CD4-positive, alpha-beta T cell (primary cell): ENCODE measurements around the gene LECT2. TPM values are rescaled to one million over a fixed set of nuclear protein-coding genes. Genes with fewer than 3 reads are reported as not detected.

Experiments
- ATAC-seq: fragments of 200-7000 bp; cut with Tn5 transposase; one replicate; pipeline ENCODE4 v1.10.0; 2022; ENCODE audit warnings: mild to moderate bottlenecking; ENCODE audit not compliant: poor library complexity
- CTCF ChIA-PET: fragments of 350-600 bp; sonication (Branson Sonifier 250); formaldehyde crosslinking; loops from one replicate; lab custom pipeline; 2021; ENCODE audit warnings: antibody characterized with exemption, inconsistent platforms; lab: Charles Lee
- POLR2A ChIA-PET: fragments of 350-600 bp; sonication (Branson Sonifier 250); formaldehyde crosslinking; loops from one replicate; lab custom pipeline; 2021; ENCODE audit warnings: antibody characterized with exemption, inconsistent platforms; lab: Charles Lee
- DNase-seq, 14 experiments: peaks; one replicate each; pipeline ENCODE4 v3.0.0-alpha.2; 2013 to 2020; ENCODE audit warnings: mixed read lengths in 2 of 14
- H3K27ac ChIP-seq, 2 donors: one replicate each; pipeline versions ENCODE4 v1.5.1 to v1.7.0; 2013; ENCODE audit warnings: low read length in 2 of 2, low read depth in 1 of 2, mild to moderate bottlenecking in 1 of 2
- H3K27me3 ChIP-seq, 2 experiments: 1 replicate in 1 of 2; 2 replicates in 1 of 2; pipeline versions ENCODE4 v1.6.1 to v1.7.0; 2013; ENCODE audit warnings: low read length in 2 of 2, control low read depth in 1 of 2, mild to moderate bottlenecking in 1 of 2, moderate library complexity in 1 of 2; ENCODE audit not compliant: insufficient read depth in 2 of 2, control insufficient read depth in 1 of 2
- H3K36me3 ChIP-seq: one replicate; pipeline ENCODE4 v1.6.1; 2013; ENCODE audit warnings: low read length, control low read depth; ENCODE audit not compliant: insufficient read depth
- H3K4me1 ChIP-seq: one replicate; pipeline ENCODE4 v1.6.1; 2013; ENCODE audit warnings: low read length, control low read depth; ENCODE audit not compliant: insufficient read depth
- H3K4me3 ChIP-seq: one replicate; pipeline ENCODE4 v1.5.1; 2013; ENCODE audit warnings: mild to moderate bottlenecking, low read length, moderate library complexity
- H3K9me3 ChIP-seq, 2 experiments: 1 replicate in 1 of 2; 2 replicates in 1 of 2; pipeline versions ENCODE4 v1.6.1 to v1.7.0; 2013; ENCODE audit warnings: low read length in 2 of 2, mild to moderate bottlenecking in 2 of 2, control low read depth in 1 of 2, moderate library complexity in 1 of 2; ENCODE audit not compliant: control insufficient read depth in 1 of 2, insufficient read depth in 1 of 2
- H3K27ac Mint-ChIP-seq: one replicate; pipeline ENCODE4 v1.8.0; 2020; ENCODE audit warnings: mixed read lengths
- H3K27me3 Mint-ChIP-seq: one replicate; pipeline ENCODE4 v1.8.0; 2021; ENCODE audit warnings: mixed read lengths
- H3K36me3 Mint-ChIP-seq: one replicate; pipeline ENCODE4 v1.8.0; 2021; ENCODE audit warnings: low read depth, mixed read lengths
- H3K4me1 Mint-ChIP-seq: one replicate; pipeline ENCODE4 v1.8.0; 2021; ENCODE audit warnings: low read depth, mixed read lengths
- H3K4me3 Mint-ChIP-seq: one replicate; pipeline ENCODE4 v1.8.0; 2020; ENCODE audit warnings: mild to moderate bottlenecking, mixed read lengths
- H3K9me3 Mint-ChIP-seq: one replicate; pipeline ENCODE4 v1.8.0; 2020; ENCODE audit warnings: mixed read lengths
- CTCF ChIP-seq: fragments of 200-600 bp; IDR thresholded peaks from one replicate; pipeline ENCODE4 v1.8.0; 2022; ENCODE audit warnings: antibody characterized with exemption, mild to moderate bottlenecking
- intact Hi-C, 2 experiments: fragments of 100-400 bp; cut with DNase I in 1 of 2; cut with micrococcal nuclease in 1 of 2; formaldehyde crosslinking; loops; one replicate each; pipeline versions ENCODE4 v1.15.1 to v1.9.0; 2023 to 2025; cut with DNase I, micrococcal nuclease
- total RNA-seq, 174 experiments: library from RNA in 2 of 174; stranded (reverse) in 2 of 174; gene quantifications; one replicate each; pipeline ENCODE4 v1.2.3 and lab custom pipeline; 2021 to 2026

Gene LECT2
- total RNA-seq, 2 experiments from 2014 or later: not detected

- Histone ChIP-seq H3K27ac (no peak overlapping the region), H3K4me3 (no peak overlapping the region), H3K9me3 (peaks cover 0 to 6% of the 10 kb centered on the region in 2 experiments), H3K27me3 (no peaks in the 10 kb centered on the region), H3K36me3 (no peaks in the 10 kb centered on the region), H3K4me1 (peaks cover 2% of the 10 kb centered on the region)
- ChIA-PET POLR2A (no interaction called here), CTCF (no interaction called here)
- Mint-ChIP-seq H3K27ac (no peak overlapping the region), H3K36me3 (no peaks in the 10 kb centered on the region), H3K9me3 (no peaks in the 10 kb centered on the region), H3K27me3 (peaks cover 19% of the 10 kb centered on the region), H3K4me3 (no peak overlapping the region), H3K4me1 (no peaks in the 10 kb centered on the region)
- no peak for DNase-seq
- intact Hi-C loops: no loop called here
- no peak for TF ChIP-seq CTCF
- no peak for ATAC-seq
Measured at GRCh38 chr5:136000932-136001331, 46.1 kb upstream of the LECT2 start.

GRCh38 chr5:136000147-136000546 is 45.4 kb upstream of the LECT2 start:
- no peak for TF ChIP-seq CTCF
- Mint-ChIP-seq H3K4me1 (no peaks in the 10 kb centered on the region), H3K4me3 (no peak overlapping the region), H3K27me3 (peaks cover 20% of the 10 kb centered on the region), H3K27ac (no peak overlapping the region), H3K36me3 (no peaks in the 10 kb centered on the region), H3K9me3 (no peaks in the 10 kb centered on the region)
- ChIA-PET CTCF (no interaction called here), POLR2A (no interaction called here)
- H3K27me3 ChIP-seq: no peaks in the 10 kb centered on the region
- no peak for ATAC-seq
- no peaks in the 10 kb centered on the region for H3K36me3 ChIP-seq
- no peak overlapping the region for H3K27ac ChIP-seq
- H3K4me3 ChIP-seq: no peak overlapping the region
- no peak for DNase-seq
- H3K9me3 ChIP-seq: peaks cover 0 to 6% of the 10 kb centered on the region in 2 experiments
- H3K4me1 ChIP-seq: peaks cover 2% of the 10 kb centered on the region
- intact Hi-C loops: no loop called here

- H3K9me3 ChIP-seq: peaks cover 0 to 6% of the 10 kb centered on the region in 2 experiments
- H3K4me1 ChIP-seq: peaks cover 2% of the 10 kb centered on the region
- Mint-ChIP-seq H3K36me3 (no peaks in the 10 kb centered on the region), H3K4me3 (no peak overlapping the region), H3K27me3 (peaks cover 24% of the 10 kb centered on the region), H3K4me1 (no peaks in the 10 kb centered on the region), H3K27ac (no peak overlapping the region), H3K9me3 (no peaks in the 10 kb centered on the region)
- H3K4me3 ChIP-seq: no peak overlapping the region
- DNase-seq (peak in 3 of 14 experiments; percentile 7 to 52 (median 51)), ATAC-seq (no peak)
- H3K36me3 ChIP-seq: no peaks in the 10 kb centered on the region
- no peak overlapping the region for H3K27ac ChIP-seq
- CTCF ChIA-PET: no interaction called here
- TF ChIP-seq CTCF: no peak
- POLR2A ChIA-PET: no interaction called here
- H3K27me3 ChIP-seq: no peaks in the 10 kb centered on the region
- intact Hi-C loops: no loop called here
Measured at GRCh38 chr5:135999406-136000139, 44.8 kb upstream of the LECT2 start.
